ELF-1 (cell line): ENCODE measurements around the gene C1orf115.
"Not testable (repeated sequence)": the region's sequence is repeated elsewhere in the genome, so short reads cannot be mapped to it uniquely, and the experiment has no call there.

Experiments used
- DNase-seq: peaks from one replicate; pipeline ENCODE4 v3.0.0-alpha.2; 2016; ENCODE audit warnings: low read depth, low spot score

The C1orf115 gene

GRCh38 chr1:220721266-220721665 lies 31.1 kb downstream of the C1orf115 start:
- DNase-seq = not testable (repeated sequence)

GRCh38 chr1:220726634-220727033 lies 36.5 kb downstream of the C1orf115 start:
- no peak for DNase-seq

- DNase-seq = no peak
These were observed 37.4 kb downstream of the C1orf115 start for GRCh38 chr1:220727519-220727918.

- DNase-seq = no peak
These were observed 40.3 kb downstream of the C1orf115 start for GRCh38 chr1:220730486-220730885.

GRCh38 chr1:220732137-220732536 lies 42.0 kb downstream of the C1orf115 start:
- no peak for DNase-seq

GRCh38 chr1:220732621-220733020 lies 42.5 kb downstream of the C1orf115 start:
- no peak for DNase-seq

GRCh38 chr1:220733086-220733601 lies 43.0 kb downstream of the C1orf115 start:
- peak; percentile 92 for DNase-seq

- DNase-seq = no peak
These were observed 44.6 kb downstream of the C1orf115 start for GRCh38 chr1:220734571-220735326.

- DNase-seq = not testable (repeated sequence)
These were observed 46.1 kb downstream of the C1orf115 start for GRCh38 chr1:220736283-220736682.

- DNase-seq = no peak
These were observed 51.2 kb downstream of the C1orf115 start for GRCh38 chr1:220741349-220741748.

GRCh38 chr1:220741825-220742224 lies 51.7 kb downstream of the C1orf115 start:
- no peak for DNase-seq

- DNase-seq = no peak
These were observed 52.4 kb downstream of the C1orf115 start for GRCh38 chr1:220742520-220742919.

- no peak for DNase-seq
These were observed 56.7 kb downstream of the C1orf115 start for GRCh38 chr1:220746851-220747250.

- DNase-seq = no peak
These were observed 57.4 kb downstream of the C1orf115 start for GRCh38 chr1:220747437-220748088.

- peak; percentile 68 for DNase-seq
These were observed 58.1 kb downstream of the C1orf115 start, which contains the start of gene MTARC2 for GRCh38 chr1:220748089-220748934. Gene MTARC2, plus strand, starts transcription at chr1:220748322. Its CDS starts 210 bp downstream, at chr1:220748532.
